ENCODE measurements around the gene DPPA3. TPM values are rescaled to one million over a fixed set of nuclear protein-coding genes. Genes with fewer than 3 reads are reported as not detected.

DPPA3 gene
- total and polyA plus RNA-seq, 2 of the 13 experiments (the other 11 are each of a cell fraction or from before 2014, with no cell fraction given) = not detected

DNA sequence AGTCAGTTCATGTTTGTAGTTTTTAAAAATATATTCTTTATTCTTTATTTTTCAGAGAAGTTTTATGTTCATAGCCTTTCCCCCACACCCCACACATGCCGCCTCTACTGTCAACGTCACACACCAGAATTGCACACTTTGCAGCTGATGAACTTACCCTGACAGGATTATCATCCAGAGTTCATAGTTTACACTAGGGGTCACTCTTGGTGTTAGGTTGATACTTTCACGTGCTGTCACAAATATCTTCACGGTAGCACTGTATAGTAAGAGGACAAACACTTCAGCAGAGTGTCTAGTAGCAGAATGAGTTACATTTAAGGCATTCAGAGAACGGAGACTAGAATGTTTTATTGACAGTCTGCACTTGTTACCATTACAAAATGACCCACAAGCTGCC, 5.1 kb downstream of the DPPA3 start (continued):
- TF ChIP-seq SIX4 (CRISPR knock-in tag; IDR thresholded peaks at IDR 0.05) = no peak

DNA sequence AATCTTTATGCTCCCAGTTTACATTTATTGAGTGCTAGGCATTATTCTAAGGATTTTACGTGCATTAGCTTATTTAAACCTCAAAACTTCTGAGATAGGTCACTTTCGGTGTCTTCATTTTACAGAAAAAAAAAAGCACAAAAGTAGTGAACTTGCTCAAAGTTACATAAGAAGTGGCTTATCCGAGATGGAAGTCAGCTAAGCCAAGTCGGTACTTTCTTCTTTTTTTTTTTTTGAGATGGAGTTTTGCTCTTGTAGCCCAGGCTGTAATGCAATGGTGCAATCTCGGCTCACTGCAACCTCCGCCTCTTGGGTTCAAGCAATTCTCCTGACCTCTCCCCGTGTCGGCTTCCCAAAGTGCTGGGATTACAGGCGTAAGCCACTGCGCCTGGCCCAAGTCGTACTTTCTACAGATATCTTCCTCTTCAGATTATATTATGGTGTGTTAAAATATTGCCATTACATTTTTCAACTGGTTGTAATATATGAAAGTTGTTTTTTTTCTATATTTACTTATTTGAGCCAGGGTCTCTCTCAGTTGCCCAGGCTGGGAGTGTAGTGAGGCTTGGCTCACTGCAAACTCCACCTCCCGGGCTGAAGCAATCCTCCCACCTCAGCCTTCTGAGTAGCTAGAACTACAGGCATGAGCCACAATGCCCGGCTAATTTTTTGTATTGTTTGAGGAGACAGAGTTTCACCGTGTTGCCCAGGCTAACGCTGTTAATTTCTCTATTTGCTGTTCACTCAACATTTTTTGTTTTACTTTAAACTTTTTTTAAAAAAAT, 8.9 kb downstream of the DPPA3 start:
- H3K36me3 ChIP-seq (replicated peaks in 1 of 2; ENCODE audit: control insufficient read depth in 1 of 2, insufficient read depth in 2 of 2, low read length in 2 of 2) = no peaks in the 10 kb centered on the region
- no peaks in the 10 kb centered on the region for H3K79me2 ChIP-seq (ENCODE audit: insufficient read depth, low read length)
- no peak for ATAC-seq
- H3K4me1 ChIP-seq (ENCODE audit: insufficient read depth, low read length) = no peaks in the 10 kb centered on the region
- WGBS (ENCODE audit: low lambda C conversion rate) = 28% methylated on average over 15 of the region's 15 CpGs
- no peak overlapping the region for H3K4me3 ChIP-seq (replicated peaks in 1 of 3; ENCODE audit: insufficient read depth in 1 of 3, low read depth in 2 of 3, low read length in 3 of 3)
- TF ChIP-seq ZNF264 (CRISPR knock-in tag; IDR thresholded peaks at IDR 0.05) = no peak
- no peak for TF ChIP-seq ZFP1 (CRISPR knock-in tag; IDR thresholded peaks at IDR 0.05)
- no peak for TF ChIP-seq RBAK (CRISPR knock-in tag; IDR thresholded peaks at IDR 0.05)
- no peak for TF ChIP-seq CBX5 (CRISPR knock-in tag; IDR thresholded peaks at IDR 0.05; ENCODE audit: borderline replicate concordance)
- TF ChIP-seq KDM1A (CRISPR knock-in tag; IDR thresholded peaks at IDR 0.05) = no peak
- TF ChIP-seq ZNF230 (CRISPR knock-in tag; IDR thresholded peaks at IDR 0.05) = no peak
- no peaks in the 10 kb centered on the region for H4K20me1 ChIP-seq (ENCODE audit: insufficient read depth, low read length)
- no peak overlapping the region for H3K9ac ChIP-seq (ENCODE audit: insufficient read depth, low read depth, low read length)
- no peaks in the 10 kb centered on the region; a peak in 1 of 5 replicates for H3K27me3 ChIP-seq (ENCODE audit: control insufficient read depth in 1 of 2, insufficient read depth in 2 of 2, low read length in 2 of 2)
- no peak overlapping the region for H3K4me2 ChIP-seq (ENCODE audit: low read depth, low read length)
- ChIA-PET CTCF (ENCODE audit: low intra/inter-chr PET ratio, low total read pairs) (no interaction called here), POLR2A (no interaction called here)
- intact Hi-C loops (cut with micrococcal nuclease; ENCODE audit: unreplicated experiment) (no loop called here), in situ Hi-C loops (cut with HindIII; ENCODE audit: extremely low pct_ligation_motif_present, low pct_unique_long_range_greater_than_20kb) (loop anchor here (10.0 kb wide), 1 partner anchor 85 kb away; no protein-coding TSS in a partner anchor)
- no peak overlapping the region for H3K27ac ChIP-seq (ENCODE audit: extremely low read length, insufficient read depth, low read length)
- no peaks in the 10 kb centered on the region for H3K9me3 ChIP-seq (ENCODE audit: low read length)
- DNase-seq (ENCODE audit: low spot score) = no peak
- no TSS peak for BruUV-seq (replicated peaks)
- no peak overlapping the region for H2AFZ ChIP-seq (ENCODE audit: low read length)
- no peak for FAIRE-seq

DNA sequence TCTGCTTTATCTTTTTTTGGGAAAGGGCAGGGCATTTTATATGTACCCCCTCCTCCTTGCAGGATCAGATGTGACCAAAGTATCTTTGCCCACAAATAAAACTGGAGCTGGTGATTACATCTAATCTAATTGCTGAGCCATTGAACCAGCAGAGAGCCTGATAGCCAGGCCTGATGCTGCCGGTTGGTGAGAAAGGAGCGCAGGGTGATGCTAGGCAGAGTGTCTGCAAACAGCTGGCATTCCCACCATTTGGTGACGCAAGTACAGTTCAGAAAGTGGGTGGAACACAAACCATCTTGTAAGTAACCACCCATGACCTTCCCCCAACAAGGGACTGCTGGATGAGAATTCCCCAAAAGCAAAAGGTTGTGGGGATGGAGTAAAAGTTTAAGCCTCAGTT, 12.7 kb downstream of the DPPA3 start:
- ChIA-PET POLR2A (no interaction called here), CTCF (ENCODE audit: low intra/inter-chr PET ratio, low total read pairs) (no interaction called here)
- no peak overlapping the region for H3K4me2 ChIP-seq (ENCODE audit: low read depth, low read length)
- FAIRE-seq = no peak
- H3K4me1 ChIP-seq (ENCODE audit: insufficient read depth, low read length) = no peaks in the 10 kb centered on the region
- in situ Hi-C loops (cut with HindIII; ENCODE audit: extremely low pct_ligation_motif_present, low pct_unique_long_range_greater_than_20kb) = no loop called here
- H4K20me1 ChIP-seq (ENCODE audit: insufficient read depth, low read length) = no peaks in the 10 kb centered on the region
- WGBS (ENCODE audit: low lambda C conversion rate) = 48% methylated on average over 3 of the region's 3 CpGs
- H3K79me2 ChIP-seq (ENCODE audit: insufficient read depth, low read length) = no peaks in the 10 kb centered on the region
- no peak overlapping the region for H2AFZ ChIP-seq (ENCODE audit: low read length)
- BruUV-seq (replicated peaks) = no TSS peak
- no peak overlapping the region for H3K27ac ChIP-seq (ENCODE audit: extremely low read length, insufficient read depth, low read length)
- H3K36me3 ChIP-seq (replicated peaks in 1 of 2; ENCODE audit: control insufficient read depth in 1 of 2, insufficient read depth in 2 of 2, low read length in 2 of 2) = no peaks in the 10 kb centered on the region
- intact Hi-C loops (cut with micrococcal nuclease; ENCODE audit: unreplicated experiment) = no loop called here
- H3K27me3 ChIP-seq (ENCODE audit: control insufficient read depth in 1 of 2, insufficient read depth in 2 of 2, low read length in 2 of 2) = peaks cover 0 to 5% of the 10 kb centered on the region in 2 experiments; a peak in 2 of 5 replicates
- H3K9ac ChIP-seq (ENCODE audit: insufficient read depth, low read depth, low read length) = no peak overlapping the region
- no peaks in the 10 kb centered on the region for H3K9me3 ChIP-seq (ENCODE audit: low read length)
- TF ChIP-seq ZNF501 (CRISPR knock-in tag; IDR thresholded peaks at IDR 0.05) = no peak
- TF ChIP-seq CCDC6 (CRISPR knock-in tag; IDR thresholded peaks at IDR 0.05) = no peak
- no peak for TF ChIP-seq MIXL1 (CRISPR knock-in tag; IDR thresholded peaks at IDR 0.05)
- TF ChIP-seq SOX6 (IDR thresholded peaks at IDR 0.05) = no peak
- TF ChIP-seq SOX6 (CRISPR knock-in tag; IDR thresholded peaks at IDR 0.05) = no peak
- TF ChIP-seq ZBTB1 (CRISPR knock-in tag; IDR thresholded peaks at IDR 0.05; ENCODE audit: borderline replicate concordance) = no peak
- no peak for TF ChIP-seq ZSCAN25 (CRISPR knock-in tag; IDR thresholded peaks at IDR 0.05)
- TF ChIP-seq CHCHD3 (CRISPR knock-in tag; IDR thresholded peaks at IDR 0.05) = no peak
- H3K4me3 ChIP-seq (replicated peaks in 1 of 3; ENCODE audit: insufficient read depth in 1 of 3, low read depth in 2 of 3, low read length in 3 of 3) = no peak overlapping the region
- no peak for DNase-seq (ENCODE audit: low spot score)
- no peak for ATAC-seq

Measured in HepG2 (cell line).